HG02938 (cell line): ENCODE measurements around the gene FUOM.
A peak's percentile ranks its signal among the peaks of the same experiment; 100 is the strongest.
"Not testable (repeated sequence)": the region's sequence is repeated elsewhere in the genome, so short reads cannot be mapped to it uniquely, and the experiment has no call there.

Source experiments
- ATAC-seq: cut with Tn5 transposase; IDR thresholded peaks from one replicate; pipeline ENCODE4 v1.9.1; 2021; ENCODE audit warnings: mild to moderate bottlenecking, moderate library complexity; ENCODE audit not compliant: unreplicated experiment

FUOM gene

DNA sequence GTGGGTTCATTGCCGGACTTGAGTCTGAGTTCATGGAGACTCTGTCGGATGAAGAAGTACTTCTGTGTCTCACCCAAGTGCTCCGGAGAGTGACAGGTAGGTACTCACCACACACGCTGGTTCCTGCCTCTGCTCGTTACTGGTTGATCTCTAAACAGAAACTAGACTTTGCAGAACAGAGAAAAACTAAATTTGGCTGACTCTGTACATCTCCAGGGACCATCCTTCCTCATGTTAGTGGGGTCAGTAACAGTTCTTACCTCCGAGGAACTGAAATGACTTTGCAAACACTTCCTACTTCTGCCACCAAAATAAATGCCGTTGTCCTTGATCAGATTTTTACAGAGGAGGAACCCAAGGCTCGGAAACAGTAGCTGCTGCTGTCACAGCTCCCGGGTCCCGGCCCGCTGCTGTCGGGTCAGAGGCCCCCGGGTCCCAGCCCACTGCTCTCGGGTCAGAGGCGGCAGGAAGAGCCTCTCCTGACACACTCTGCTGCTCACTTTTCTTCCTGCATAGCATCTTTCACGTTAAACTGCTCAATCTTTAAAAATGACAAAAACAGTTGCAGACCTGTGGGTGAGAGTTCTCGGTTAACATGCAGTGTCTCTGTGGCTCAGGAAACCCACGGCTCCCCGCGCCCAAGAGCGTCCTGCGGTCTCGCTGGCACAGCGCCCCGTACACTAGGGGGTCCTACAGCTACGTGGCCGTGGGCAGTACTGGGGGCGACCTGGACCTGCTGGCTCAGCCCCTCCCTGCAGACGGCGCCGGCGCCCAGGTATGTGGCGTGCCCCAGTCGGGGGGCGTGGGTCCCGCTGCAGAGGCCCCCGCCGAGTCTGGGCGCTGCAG, 31.4 kb upstream of the FUOM start:
- ATAC-seq: peak; percentile 87

DNA sequence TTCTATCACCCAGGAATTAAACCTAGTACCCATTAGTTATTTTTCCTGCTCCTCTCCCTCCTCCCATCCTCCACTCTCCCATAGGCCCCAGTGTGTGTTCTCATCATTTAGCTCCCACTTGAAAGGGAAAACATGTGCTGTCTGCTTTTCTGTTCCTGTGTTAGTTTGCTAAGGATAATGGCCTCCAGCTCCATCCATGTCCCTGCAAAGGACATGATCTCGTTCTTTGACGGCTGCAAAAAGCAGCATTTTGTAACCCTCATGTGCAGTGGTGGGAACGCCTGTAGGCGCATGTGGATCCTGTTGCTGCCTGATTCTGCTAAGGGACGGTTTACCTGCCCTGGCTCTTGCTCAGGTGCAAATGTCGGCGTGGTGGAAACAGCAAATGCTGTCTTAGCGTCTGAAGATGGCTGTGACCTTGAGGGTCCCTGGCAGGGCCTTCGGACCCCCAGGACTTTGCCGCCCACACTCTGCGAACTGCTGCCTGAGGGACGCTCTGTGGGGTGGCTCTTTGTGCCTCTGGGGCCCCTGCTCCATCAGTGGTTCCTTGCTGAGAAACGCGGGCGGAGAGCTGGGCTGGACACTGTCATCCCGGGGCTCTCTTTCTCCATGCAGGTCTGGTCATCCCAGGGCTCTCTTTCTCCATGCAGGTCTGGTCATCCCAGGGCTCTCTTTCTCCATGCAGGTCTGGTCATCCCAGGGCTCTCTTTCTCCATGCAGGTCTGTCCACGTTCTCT, 30.6 kb upstream of the FUOM start:
- no peak for ATAC-seq

DNA sequence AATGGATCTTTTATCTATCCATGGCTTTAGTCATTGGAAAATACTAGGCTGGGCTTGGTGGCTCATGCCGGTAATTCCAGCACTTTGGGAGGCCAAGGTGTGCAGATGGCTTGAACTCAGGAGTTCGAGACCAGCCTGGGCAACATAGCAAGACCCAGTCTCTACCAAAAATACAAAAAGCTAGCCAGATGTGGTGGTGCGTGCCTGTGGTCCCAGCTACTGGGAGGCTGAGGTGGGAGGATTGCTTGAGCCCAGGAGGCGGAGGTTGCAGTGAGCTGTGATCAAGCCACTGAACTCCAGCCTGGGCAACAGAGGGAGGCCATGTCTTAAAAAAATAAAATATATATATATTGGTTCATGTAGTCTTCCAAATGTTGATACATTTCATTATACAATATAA, 29.1 kb upstream of the FUOM start:
- ATAC-seq: not testable (repeated sequence)

DNA sequence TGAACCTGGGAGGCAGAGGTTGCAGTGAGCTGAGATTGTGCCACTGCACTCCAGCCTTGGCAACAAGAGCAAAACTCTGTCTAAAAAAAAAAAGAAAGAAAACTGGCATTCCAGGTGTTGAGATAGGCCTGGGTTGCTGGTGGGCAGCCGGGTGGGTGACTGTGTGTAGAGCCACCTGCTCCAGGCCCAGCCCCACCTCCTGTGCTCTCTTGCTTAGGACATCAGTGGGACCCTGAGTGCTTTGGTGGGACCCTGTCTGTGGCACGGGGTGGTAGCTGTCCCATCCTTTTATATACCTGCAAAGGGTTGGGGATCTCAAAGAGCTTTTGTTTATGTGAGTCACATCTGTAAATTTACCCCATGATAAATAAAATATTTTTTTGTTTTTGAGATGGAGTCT, 27.4 kb upstream of the FUOM start:
- no peak for ATAC-seq

DNA sequence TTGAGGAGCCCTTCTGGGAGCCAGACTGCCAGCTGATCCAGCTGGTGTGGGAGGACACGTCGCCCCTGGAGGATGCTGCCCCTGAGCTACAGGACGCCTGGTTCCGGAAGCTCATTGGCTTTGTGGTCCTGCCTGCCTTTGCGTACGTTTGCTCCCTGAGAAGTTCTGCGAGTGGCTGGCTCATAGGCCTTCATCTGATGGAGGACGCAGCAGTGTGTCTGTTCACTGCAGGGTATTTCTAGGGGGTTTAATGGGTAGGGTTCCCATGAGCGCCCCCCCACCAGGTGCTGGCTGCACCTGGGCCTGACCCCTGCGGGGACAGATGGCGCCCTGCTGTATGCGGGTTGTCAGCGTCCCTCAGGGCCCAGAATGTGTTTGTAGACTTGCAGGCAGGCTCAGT, 26.3 kb upstream of the FUOM start:
- ATAC-seq: no peak

DNA sequence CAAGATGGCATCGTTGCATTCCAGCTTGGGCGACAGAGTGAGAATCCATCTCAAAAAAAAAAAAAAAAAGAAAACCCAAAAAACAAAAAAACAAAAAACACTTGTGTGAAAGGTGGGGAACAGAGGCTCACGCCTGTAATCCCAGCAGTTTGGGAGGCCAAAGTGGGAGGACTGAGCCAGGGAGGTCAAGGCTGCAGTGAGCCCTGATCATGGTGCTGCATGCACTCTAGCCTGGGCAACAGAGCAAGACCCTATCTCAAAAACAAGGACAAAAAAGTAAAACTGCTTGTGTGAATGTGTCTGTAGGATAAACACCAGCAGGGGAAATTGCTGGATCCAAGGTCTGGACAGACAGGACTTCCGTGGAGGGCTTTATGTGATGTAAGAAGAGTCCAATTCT, 25.7 kb upstream of the FUOM start:
- no peak for ATAC-seq

DNA sequence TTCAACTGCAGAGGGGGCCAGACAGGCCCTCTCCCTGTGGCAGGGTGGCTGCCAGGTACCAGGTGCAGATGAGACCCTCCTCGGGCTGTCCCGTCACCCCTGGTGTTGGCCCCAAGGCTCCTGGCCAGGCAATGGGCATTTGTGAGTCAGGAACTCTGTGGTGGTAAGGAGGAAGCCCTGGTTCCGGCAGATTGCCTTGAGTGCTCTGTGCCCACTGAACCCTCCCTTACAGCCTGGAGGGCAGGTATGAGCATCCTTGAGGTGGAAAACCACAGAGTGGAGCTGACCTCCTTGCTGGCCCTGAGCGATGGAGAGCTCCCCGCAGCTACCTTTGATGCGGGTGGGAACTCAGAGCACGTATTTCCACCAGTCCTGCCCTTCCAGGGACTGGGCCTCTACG, 23.2 kb upstream of the FUOM start:
- ATAC-seq: no peak

DNA sequence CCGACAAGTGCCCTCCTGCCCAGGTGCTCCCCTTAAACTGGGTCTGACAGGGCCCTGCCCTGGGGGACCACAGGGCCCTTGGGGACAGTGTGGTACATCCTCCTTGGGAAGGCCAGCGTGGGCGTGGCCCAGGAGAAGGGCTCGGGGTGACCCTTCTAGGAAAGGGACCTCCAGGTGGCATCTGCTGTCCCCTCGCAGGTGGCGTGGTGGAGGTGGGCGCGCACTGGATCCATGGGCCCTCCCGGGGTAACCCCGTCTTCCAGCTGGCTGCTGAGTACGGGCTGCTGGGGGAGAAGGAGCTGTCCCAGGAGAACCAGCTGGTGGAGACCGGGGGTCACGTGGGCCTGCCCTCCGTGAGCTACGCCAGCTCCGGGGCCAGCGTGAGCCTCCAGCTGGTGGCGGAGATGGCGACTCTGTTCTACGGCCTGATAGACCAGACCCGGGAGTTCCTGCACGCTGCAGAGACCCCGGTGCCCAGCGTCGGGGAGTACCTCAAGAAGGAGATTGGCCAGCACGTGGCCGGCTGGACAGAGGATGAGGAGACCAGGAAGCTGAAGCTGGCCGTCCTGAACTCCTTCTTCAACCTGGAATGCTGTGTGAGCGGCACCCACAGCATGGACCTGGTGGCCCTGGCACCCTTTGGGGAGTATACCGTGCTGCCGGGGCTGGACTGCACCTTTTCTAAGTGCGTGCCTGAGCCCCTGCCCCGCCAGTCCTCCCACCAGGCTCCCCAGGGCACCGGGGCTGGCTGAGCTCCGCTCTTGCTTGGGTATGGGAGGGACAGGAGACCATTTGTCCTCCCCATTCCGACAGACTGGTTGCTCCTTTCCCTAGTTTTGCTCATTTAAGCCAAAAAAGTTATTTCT, 22.2 kb upstream of the FUOM start:
- no peak for ATAC-seq

DNA sequence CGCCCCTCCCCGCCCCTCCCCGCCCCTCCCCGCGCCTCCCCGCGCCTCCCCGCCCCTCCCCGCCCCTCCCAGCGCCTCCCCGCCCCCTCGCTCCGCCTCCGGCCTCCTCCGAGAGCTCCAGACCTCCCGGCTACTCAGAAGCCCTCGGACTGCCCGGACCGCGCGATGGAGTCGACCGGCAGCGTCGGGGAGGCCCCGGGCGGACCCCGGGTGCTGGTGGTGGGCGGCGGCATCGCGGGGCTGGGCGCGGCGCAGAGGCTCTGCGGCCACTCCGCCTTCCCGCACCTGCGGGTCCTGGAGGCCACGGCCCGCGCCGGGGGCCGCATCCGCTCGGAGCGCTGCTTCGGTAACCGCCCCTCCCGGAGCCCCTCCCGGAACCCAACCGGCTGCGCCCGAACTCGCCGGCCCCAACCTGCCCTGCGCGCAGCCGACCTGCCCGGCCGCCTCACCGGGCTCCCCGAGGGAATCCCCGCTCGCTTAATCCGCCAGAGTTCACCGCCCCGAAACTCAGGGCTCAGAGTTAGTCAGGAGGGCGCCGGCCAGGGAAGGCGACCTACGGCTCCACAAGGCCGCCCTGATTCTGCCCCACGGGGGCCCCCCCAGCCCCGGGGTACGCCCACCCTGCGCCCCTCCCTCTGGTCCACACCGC, 21.5 kb upstream of the FUOM start, which contains the start of gene PAOX:
Gene PAOX, plus strand, starts transcription at position 111 of the 649 bp plus-strand sequence. Its CDS starts 55 bp downstream, at position 166.
- ATAC-seq: peak; percentile 56

DNA sequence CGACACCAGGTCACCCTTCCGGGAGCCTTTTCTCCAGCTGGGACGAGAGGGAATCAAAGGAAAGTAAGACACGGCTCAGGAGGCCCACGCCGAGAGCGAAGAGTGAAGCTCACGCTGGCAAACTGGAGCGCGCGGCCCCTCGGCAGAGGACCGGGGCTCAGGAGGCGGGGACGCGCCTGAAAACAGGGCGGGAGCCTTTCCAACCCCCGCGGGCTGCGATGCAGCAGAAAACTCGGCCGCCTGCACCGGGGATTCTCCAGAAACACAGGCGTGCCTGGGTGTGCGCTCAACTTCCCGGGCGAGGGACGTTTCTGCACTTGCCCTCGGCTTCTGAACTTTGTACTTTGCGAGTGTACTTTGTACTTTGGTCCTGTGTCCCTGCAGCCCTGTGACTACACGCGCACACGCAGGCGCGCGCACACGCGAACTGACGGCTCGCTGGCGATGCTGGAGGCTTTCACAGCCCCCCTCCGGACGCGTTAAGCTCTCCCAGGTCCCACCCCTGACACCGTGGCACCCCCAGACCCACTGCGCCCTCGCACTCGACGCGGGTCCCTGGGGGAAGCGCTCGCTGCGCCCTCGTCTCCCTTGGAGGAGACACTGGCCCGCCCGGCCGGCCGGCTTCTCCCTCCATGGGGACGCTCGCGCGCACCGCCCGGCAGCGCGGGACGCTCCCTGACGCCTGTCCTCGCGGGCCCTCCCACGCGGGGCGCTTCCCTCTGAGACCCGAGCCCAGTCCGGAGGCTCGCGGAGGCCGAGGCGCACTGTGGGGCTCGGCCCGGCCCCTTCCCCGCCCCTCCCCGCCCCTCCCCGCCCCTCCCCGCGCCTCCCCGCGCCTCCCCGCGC, 20.7 kb upstream of the FUOM start:
- peak; percentile 38 for ATAC-seq

DNA sequence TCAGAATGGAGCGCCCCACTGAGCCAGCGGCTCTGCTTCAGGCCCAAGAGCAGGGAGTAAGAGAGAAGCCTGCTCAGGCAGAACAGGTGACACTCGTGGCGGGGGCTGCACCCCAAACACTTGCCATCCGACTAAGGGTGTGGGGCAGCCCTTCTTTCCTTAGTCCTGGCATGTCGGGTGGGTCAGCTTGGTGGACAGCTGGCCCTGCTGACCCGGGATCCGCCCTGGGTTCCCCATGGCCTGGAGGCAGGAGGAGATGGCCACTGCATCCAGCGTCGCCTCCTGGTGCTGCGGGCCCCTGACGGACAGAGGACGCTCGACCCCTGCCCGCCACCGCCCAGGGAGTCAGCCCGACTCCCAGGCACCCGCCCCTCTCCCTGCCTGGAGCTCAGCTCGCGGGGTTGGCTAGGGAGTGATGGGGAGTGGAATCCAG, 20.0 kb upstream of the FUOM start:
- no peak for ATAC-seq

DNA sequence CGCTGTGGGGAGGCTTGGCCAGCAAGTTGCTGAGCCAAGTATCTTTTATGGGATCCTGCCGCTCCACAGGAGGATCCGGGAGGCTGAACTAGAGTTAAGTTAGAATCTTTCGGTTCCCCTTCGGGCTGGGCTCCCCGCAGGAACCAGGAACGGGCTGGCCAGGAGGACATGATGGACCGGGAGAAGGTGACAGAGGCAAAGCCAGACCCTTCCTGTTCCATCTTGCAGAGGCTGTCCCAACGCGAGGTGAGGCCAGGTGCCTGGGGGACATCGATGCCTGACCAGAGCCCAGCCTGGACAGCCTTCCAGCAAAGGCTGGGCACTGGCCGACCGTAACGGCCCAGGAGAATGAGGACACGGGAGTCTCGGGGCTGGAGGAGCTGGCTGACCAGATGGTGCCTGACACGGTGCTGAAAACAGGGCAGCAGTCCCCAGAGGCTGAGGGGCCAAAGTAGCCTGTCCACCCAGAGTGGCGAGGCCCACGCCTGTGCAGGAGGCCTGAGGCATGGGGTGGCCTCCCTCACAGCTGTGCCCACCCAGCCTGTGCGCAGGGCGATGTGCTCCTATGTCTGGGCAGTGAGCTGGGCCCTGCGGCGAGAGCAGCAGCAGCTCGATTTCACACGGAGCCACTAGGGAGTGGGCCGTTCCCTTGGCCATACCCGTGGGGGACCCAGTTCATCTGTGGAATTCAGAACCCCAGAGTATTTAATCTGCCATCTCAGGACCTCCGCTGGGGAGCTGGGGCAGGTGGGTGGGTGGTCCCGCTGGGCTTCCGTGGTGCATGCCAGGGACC, 19.4 kb upstream of the FUOM start:
- ATAC-seq: no peak

DNA sequence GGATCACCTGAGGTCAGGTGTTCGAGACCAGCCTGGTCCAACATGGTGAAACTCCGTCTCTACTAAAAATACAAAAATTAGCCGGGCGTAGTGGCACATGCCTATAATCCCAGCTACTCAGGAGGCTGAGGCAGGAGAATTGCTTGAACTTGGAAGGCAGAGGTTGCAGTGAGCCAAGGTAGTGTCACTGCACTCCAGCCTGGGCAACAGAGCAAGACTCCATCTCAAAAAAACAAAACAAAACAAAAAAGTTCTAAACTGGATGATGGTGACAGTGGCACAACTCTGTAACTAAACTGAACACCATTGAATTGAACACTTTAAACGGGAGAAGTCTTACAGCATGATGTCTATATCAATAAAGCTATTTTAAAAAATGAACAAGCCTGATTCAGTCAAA, 18.4 kb upstream of the FUOM start:
- not testable (repeated sequence) for ATAC-seq

DNA sequence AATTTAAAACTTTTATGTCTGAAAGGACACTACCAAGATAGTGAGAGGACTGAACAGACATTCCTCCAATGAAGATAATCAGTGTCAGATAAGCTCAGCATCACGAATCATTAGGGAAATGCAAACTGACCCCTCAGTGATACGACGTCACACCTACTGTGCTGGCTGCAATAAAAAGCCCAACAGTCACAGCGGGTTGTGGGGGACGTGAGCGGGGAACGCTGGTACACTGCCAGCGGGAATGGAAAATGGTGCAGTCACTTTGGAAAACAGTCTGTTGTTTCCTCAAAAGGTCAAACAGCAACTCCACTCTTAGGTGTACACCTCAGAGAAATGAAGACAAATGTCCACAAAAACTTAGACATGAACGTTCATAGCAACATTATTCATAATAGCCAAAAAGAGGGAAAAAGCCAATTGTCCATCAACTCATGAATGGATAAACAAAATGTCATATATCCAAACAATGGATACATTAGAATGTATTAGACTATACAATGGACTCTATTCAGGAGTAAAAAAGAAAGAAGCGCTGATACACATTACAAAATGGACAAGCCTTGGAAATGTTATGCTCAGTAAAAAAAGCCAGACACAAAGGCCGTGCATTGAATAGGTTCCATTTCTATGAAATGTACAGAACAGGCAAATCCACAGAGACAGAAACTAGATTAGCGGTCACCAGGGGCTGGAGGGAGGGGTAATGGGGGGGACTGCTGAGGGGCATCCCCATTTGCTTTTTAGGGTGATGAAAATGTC, 17.7 kb upstream of the FUOM start:
- no peak for ATAC-seq

DNA sequence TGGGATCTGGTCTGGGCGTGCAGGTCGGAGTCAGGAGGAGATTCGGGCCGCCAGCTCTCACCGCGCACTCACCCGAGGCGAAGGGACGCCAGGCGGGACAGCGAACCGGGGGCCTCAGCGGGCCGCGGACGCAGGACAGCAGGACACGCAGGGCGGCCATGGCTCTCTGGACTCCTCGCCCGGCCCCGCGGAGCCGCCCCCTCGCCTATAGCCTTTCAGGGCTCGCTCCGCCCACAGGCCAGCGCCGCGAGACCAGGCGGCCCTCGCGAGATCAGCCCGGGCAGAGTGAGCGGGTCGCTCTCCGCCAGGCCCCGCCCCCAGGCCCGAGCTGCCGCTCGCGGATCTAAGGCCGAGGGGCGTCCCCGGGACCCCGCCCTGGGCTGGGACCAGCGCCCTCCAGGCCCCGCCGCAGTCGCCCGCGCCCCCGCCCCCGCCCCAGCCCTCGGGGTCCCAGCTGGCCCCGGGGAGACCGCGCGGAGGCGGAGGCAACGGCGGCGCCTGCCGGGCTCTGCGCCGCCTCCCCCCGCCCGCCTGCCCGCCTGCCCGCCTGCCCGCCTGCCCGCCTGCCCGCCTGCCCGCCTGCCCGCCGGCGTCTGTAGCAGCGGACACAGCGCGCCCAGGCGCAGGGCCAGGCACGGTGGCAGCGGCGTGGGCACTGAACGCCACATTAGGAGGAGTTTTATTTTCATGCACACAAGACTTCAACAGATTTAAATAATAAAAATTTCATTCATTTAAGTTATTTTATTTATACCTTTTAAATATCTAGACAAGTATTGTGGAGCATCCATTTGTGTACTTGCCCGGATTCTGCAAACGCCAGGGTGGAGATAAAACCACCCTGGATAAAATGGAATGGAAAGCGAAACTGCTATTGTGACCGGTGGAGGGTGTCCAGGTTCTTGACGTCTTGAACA, 15.6 kb upstream of the FUOM start, which contains the start of gene ECHS1:
Gene ECHS1, minus strand, starts transcription at position 181 of the 917 bp plus-strand sequence. Its CDS starts 21 bp downstream, at position 160.
- peak; percentile 84 for ATAC-seq

DNA sequence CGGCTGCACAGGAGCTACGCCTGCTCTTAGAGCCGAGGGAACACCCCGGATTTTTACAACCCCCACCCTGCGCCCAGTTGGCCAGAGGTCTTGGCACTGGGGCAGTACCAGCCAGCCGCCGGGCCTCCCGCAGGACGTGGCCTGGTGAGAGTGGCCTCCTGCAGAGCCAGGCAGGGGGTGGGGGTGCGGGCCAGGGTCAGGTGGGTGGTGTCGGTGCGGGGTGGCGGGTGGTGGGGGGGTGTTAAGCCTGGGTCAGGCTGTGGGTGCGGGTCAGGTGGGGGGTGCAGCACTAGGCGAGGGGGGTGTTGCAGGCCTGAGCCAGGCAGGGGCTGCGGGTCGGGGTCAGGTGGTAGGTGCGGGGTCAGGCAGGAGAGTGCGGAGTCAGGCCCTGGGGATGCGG, 14.7 kb upstream of the FUOM start:
- ATAC-seq: no peak
